Muscle layer of colon (tissue), 2 donors: ENCODE results near the gene SPATA20.

Experiments used
- H3K27ac ChIP-seq: one replicate; pipeline ENCODE4 v1.7.0; 2013; ENCODE audit warnings: low read depth, mild to moderate bottlenecking, low read length, moderate library complexity
- H3K27me3 ChIP-seq, 2 donors: one replicate each; pipeline ENCODE4 v1.7.0; 2013; ENCODE audit warnings: low read length in 2 of 2, mild to moderate bottlenecking in 2 of 2; ENCODE audit not compliant: insufficient read depth in 2 of 2, control insufficient read depth in 1 of 2
- H3K36me3 ChIP-seq: one replicate; pipeline ENCODE4 v1.7.0; 2013; ENCODE audit warnings: mild to moderate bottlenecking, low read length; ENCODE audit not compliant: insufficient read depth
- H3K4me1 ChIP-seq: one replicate; pipeline ENCODE4 v1.7.0; 2013; ENCODE audit warnings: mild to moderate bottlenecking, low read length; ENCODE audit not compliant: insufficient read depth
- H3K4me3 ChIP-seq, 2 donors: one replicate each; pipeline ENCODE4 v1.7.0; 2013; ENCODE audit warnings: low read length in 2 of 2, low read depth in 1 of 2, mild to moderate bottlenecking in 1 of 2, moderate library complexity in 1 of 2
- H3K9ac ChIP-seq: one replicate; pipeline ENCODE4 v1.7.0; 2013; ENCODE audit warnings: low read length
- H3K9me3 ChIP-seq: one replicate; pipeline ENCODE4 v1.7.0; 2013; ENCODE audit warnings: mild to moderate bottlenecking, low read length
- donor health status: abdominal sarcoma.
- donor health status: Adenocarcinoma of cecum.

SPATA20 gene

GRCh38 chr17:50554201-50554600 is 7.2 kb downstream of the SPATA20 start:
- peaks cover 10% of the 10 kb centered on the region for H3K4me1 ChIP-seq
- H3K9me3 ChIP-seq, result no peaks in the 10 kb centered on the region
- H3K9ac ChIP-seq, result no peak overlapping the region
- H3K36me3 ChIP-seq, result peaks cover 25% of the 10 kb centered on the region
- no peak overlapping the region for H3K27ac ChIP-seq
- peaks cover 0 to 24% of the 10 kb centered on the region in 2 donors for H3K27me3 ChIP-seq
- no peak overlapping the region for H3K4me3 ChIP-seq

GRCh38 chr17:50556803-50557202 is 9.8 kb downstream of the SPATA20 start:
- H3K4me1 ChIP-seq, result peaks cover 15% of the 10 kb centered on the region

DNA sequence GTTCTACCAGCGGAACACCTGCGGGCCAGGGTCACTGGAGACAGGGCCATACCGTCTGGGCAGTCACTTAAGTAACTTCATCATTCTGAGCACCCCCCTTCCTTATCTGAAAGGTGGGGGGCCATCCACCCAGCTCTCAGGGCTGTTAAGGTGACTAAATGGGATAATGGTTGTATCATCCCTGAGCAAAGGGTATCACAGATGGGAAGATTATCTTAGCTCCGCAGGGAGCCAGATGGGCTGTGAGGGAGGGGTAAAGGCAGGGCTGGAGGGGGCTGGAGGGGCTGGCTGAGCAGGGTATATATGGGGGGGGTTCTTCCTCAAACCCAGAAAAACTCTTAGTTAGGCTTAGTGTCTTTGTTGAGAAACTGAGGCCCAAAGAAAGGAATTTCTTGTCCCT is 10.7 kb downstream of the SPATA20 start:
- Histone ChIP-seq H3K4me1 (peaks cover 15% of the 10 kb centered on the region), H3K27ac (no peak overlapping the region), H3K9me3 (no peaks in the 10 kb centered on the region), H3K9ac (no peak overlapping the region), H3K27me3 (peaks cover 13 to 51% of the 10 kb centered on the region in 2 donors), H3K4me3 (no peak overlapping the region), H3K36me3 (peaks cover 13% of the 10 kb centered on the region)

More at GRCh38 chr17:50556803-50557202, 9.8 kb downstream of the SPATA20 start:
- Histone ChIP-seq H3K27me3 (peaks cover 7 to 45% of the 10 kb centered on the region in 2 donors), H3K9me3 (no peaks in the 10 kb centered on the region), H3K9ac (no peak overlapping the region), H3K36me3 (peaks cover 13% of the 10 kb centered on the region), H3K4me3 (no peak overlapping the region), H3K27ac (no peak overlapping the region)

DNA sequence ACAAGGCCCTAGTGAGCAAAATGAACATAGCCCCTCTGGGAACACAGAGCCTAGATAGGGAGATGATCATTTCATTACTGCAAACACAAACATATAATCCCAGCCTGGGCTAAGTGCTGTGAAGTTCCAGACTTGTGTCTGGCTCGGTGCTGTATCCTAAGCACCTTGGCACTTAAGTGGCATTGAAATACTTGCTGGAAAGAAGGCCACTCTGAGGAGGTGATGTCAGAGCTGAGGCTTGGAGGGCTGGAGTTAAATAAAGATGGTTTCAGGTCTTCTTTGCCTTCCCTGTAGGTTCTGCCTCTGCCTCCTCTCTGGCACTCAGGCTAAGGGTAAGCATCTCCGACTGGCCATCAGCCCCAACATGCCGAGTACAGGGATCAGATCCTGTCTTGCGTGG is 11.1 kb downstream of the SPATA20 start:
- Histone ChIP-seq H3K9me3 (no peaks in the 10 kb centered on the region), H3K27ac (no peak overlapping the region), H3K36me3 (peaks cover 13% of the 10 kb centered on the region), H3K4me3 (no peak overlapping the region), H3K27me3 (peaks cover 17 to 56% of the 10 kb centered on the region in 2 donors), H3K9ac (no peak overlapping the region), H3K4me1 (peaks cover 15% of the 10 kb centered on the region)

- H3K27ac ChIP-seq, result no peak overlapping the region
- peaks cover 22 to 60% of the 10 kb centered on the region in 2 donors for H3K27me3 ChIP-seq
- peaks cover 13% of the 10 kb centered on the region for H3K36me3 ChIP-seq
- H3K9ac ChIP-seq, result no peak overlapping the region
- H3K4me3 ChIP-seq, result no peak overlapping the region
- H3K9me3 ChIP-seq, result no peaks in the 10 kb centered on the region
- H3K4me1 ChIP-seq, result peaks cover 15% of the 10 kb centered on the region
Observed at GRCh38 chr17:50558581-50558940, 11.6 kb downstream of the SPATA20 start.

- H3K9ac ChIP-seq, result no peak overlapping the region
- peaks cover 13% of the 10 kb centered on the region for H3K36me3 ChIP-seq
- peak overlapping the region in 1 of 2 donors; percentile 41 for H3K4me3 ChIP-seq
- no peak overlapping the region for H3K27ac ChIP-seq
- peaks cover 15% of the 10 kb centered on the region for H3K4me1 ChIP-seq
- H3K9me3 ChIP-seq, result no peaks in the 10 kb centered on the region
- peaks cover 27 to 63% of the 10 kb centered on the region in 2 donors for H3K27me3 ChIP-seq
Observed at GRCh38 chr17:50558941-50559614, 12.1 kb downstream of the SPATA20 start.

GRCh38 chr17:50559674-50560184 is 12.8 kb downstream of the SPATA20 start:
- Histone ChIP-seq H3K9me3 (no peaks in the 10 kb centered on the region), H3K4me3 (peak overlapping the region; percentile 51 to 52), H3K27me3 (peaks cover 27 to 64% of the 10 kb centered on the region in 2 donors), H3K4me1 (peaks cover 15% of the 10 kb centered on the region), H3K36me3 (peaks cover 11% of the 10 kb centered on the region), H3K27ac (no peak overlapping the region), H3K9ac (no peak overlapping the region)

DNA sequence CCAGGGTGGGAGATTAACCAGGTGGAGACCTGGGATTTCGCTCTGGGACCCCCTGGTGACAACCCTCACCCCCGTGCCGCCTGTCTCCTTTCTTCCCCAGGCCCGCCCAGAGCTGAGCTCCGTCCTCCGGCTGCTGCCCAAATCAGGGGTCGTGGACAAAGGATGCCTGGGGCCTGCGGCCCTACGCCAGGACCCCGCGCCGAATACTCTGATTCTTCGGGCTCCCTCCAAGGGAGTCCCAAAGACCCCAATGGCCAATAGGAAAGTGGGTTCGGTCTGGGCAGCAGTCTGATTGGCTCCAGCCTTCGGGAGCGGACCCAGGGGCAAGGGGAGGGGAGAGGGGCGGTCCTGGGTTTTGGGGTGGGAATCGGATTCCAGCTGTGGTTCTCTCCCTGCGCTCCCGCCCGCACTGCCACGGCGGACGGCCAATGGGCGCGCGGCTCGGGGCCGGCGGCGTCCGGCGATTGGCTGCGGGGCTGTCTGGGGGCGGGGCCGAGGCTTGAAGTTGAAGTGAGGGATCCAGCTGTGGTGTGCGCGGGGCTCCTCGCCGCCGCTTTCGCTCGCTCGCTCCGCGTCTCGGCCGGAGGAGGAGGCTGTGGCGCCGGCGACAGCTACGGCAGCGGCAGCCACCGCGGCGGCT is 13.3 kb downstream of the SPATA20 start, which contains the start of gene CACNA1G:
Gene CACNA1G, plus strand, starts transcription at position 531 of the 640 bp plus-strand sequence. CDS start 745 bp downstream, outside the sequence.
- Histone ChIP-seq H3K9me3 (no peaks in the 10 kb centered on the region), H3K36me3 (peaks cover 5% of the 10 kb centered on the region), H3K27me3 (peaks cover 27 to 67% of the 10 kb centered on the region in 2 donors), H3K9ac (no peak within 1 kb of the TSS), H3K4me3 (peak within 1 kb of the TSS; percentile 51 to 61), H3K27ac (no peak within 1 kb of the TSS), H3K4me1 (peaks cover 15% of the 10 kb centered on the region)

GRCh38 chr17:50560931-50561745 is 14.2 kb downstream of the SPATA20 start:
- Histone ChIP-seq H3K27me3 (peaks cover 27 to 76% of the 10 kb centered on the region in 2 donors), H3K27ac (no peak overlapping the region), H3K9ac (no peak overlapping the region), H3K36me3 (no peaks in the 10 kb centered on the region), H3K4me1 (peaks cover 15% of the 10 kb centered on the region), H3K9me3 (no peaks in the 10 kb centered on the region), H3K4me3 (peak overlapping the region in 1 of 2 donors; percentile 61)

- peaks cover 27 to 76% of the 10 kb centered on the region in 2 donors for H3K27me3 ChIP-seq
- H3K4me1 ChIP-seq, result peaks cover 15% of the 10 kb centered on the region
- no peak overlapping the region for H3K9ac ChIP-seq
- H3K4me3 ChIP-seq, result peak overlapping the region in 1 of 2 donors; percentile 61
- no peaks in the 10 kb centered on the region for H3K9me3 ChIP-seq
- no peaks in the 10 kb centered on the region for H3K36me3 ChIP-seq
- no peak overlapping the region for H3K27ac ChIP-seq
Observed at GRCh38 chr17:50561746-50562141, 14.8 kb downstream of the SPATA20 start.
